HCT116 (cell line): Measurements from ENCODE around the gene CEBPB. TPM values are rescaled to one million over a fixed set of nuclear protein-coding genes. Genes with fewer than 3 reads are reported as not detected.
A peak's percentile ranks its signal among the peaks of the same experiment; 100 is the strongest.

Source experiments
- ATAC-seq: fragments of 200-7000 bp; cut with Tn5 transposase; 2 replicates; pipeline ENCODE4 v1.9.1; 2020; ENCODE audit warnings: mild to moderate bottlenecking, moderate library complexity
- BruUV-seq: library from RNA; stranded (reverse); fragments of 400-500 nt; replicated peaks from 2 replicates; lab custom pipeline; 2021; lab: Mats Ljungman, UMichigan
- CTCF ChIA-PET: fragments of 300-600 bp; sonication (Branson Sonifier 250); formaldehyde crosslinking; loops from one replicate; lab custom pipeline; 2021; ENCODE audit warnings: antibody characterized with exemption; lab: Charles Lee
- POLR2A ChIA-PET: fragments of 300-600, 350-600 bp; sonication (Branson Sonifier 250); formaldehyde crosslinking; loops from one replicate; lab custom pipeline; 2021; ENCODE audit warnings: antibody characterized with exemption; lab: Charles Lee
- RAD21 ChIA-PET, 2 experiments: fragments of 300-600 bp; sonication (Branson Sonifier 250); formaldehyde crosslinking; loops; one replicate each; lab custom pipeline; 2023; ENCODE audit warnings: low total read pairs in 2 of 2; ENCODE audit not compliant: uncharacterized antibody in 2 of 2, unreplicated experiment in 2 of 2, low non-redundant PET in 1 of 2; lab: Charles Lee
- DNase-seq: peaks from one replicate; pipeline ENCODE4 v3.0.0-alpha.2; 2010; ENCODE audit warnings: low read depth, low spot score
- H2AFZ ChIP-seq: fragments of 200-600 bp; shearing (Covaris generic), sonication (generic); 2 replicates; pipeline ENCODE4 v1.6.1; 2017; ENCODE audit warnings: low read depth, mixed run types, mixed read lengths, antibody characterized with exemption, low read length; ENCODE audit not compliant: poor library complexity, severe bottlenecking
- H3K27ac ChIP-seq: 2 replicates; pipeline ENCODE4 v1.5.1; 2012; ENCODE audit warnings: low read depth, low read length
- H3K27me3 ChIP-seq: fragments of 200-600 bp; sonication (generic); 2 replicates; pipeline ENCODE4 v1.6.1; 2016; ENCODE audit warnings: mixed run types, low read length, mixed read lengths; ENCODE audit not compliant: insufficient read depth
- H3K36me3 ChIP-seq, 2 experiments: fragments of 200-500 bp in 1 of 2; fragments of 200-600 bp in 1 of 2; sonication (Bioruptor generic) in 1 of 2; sonication (generic) in 1 of 2; 2 replicates each; pipeline versions ENCODE4 v1.5.1 to v1.6.1; 2014 to 2016; ENCODE audit warnings: low read length in 2 of 2, inconsistent platforms in 1 of 2, mixed read lengths in 1 of 2, mixed run types in 1 of 2; ENCODE audit not compliant: insufficient read depth in 2 of 2, control insufficient read depth in 1 of 2
- H3K4me1 ChIP-seq, 2 experiments: fragments of 200-600 bp in 1 of 2; sonication (generic) in 1 of 2; 2 replicates each; pipeline versions ENCODE4 v1.5.1 to v1.6.1; 2012 to 2017; ENCODE audit warnings: low read length in 2 of 2, inconsistent platforms in 1 of 2, mild to moderate bottlenecking in 1 of 2, mixed read lengths in 1 of 2, mixed run types in 1 of 2, moderate library complexity in 1 of 2; ENCODE audit not compliant: insufficient read depth in 2 of 2, control insufficient read depth in 1 of 2
- H3K4me2 ChIP-seq: fragments of 200-600 bp; sonication (generic); 2 replicates; pipeline ENCODE4 v1.6.1; 2017; ENCODE audit warnings: mixed run types, low read length, mixed read lengths
- H3K4me3 ChIP-seq, 2 experiments: fragments of 200-600 bp in 1 of 2; sonication (generic) in 1 of 2; replicated peaks in 1 of 2; 2 replicates each; pipeline ENCODE4 v1.5.1; 2011 to 2016; ENCODE audit warnings: low read length in 2 of 2, control low read depth in 1 of 2, low read depth in 1 of 2, mild to moderate bottlenecking in 1 of 2, mixed read lengths in 1 of 2, mixed run types in 1 of 2
- H3K79me2 ChIP-seq: fragments of 200-600 bp; sonication (generic); 2 replicates; pipeline ENCODE4 v1.6.1; 2017; ENCODE audit warnings: mild to moderate bottlenecking, mixed run types, low read length, moderate library complexity, mixed read lengths; ENCODE audit not compliant: insufficient read depth
- H3K9ac ChIP-seq: fragments of 200-600 bp; sonication (generic); 2 replicates; pipeline ENCODE4 v1.6.1; 2016; ENCODE audit warnings: low read length, mixed read lengths
- H3K9me2 ChIP-seq: fragments of 200-600 bp; sonication (generic), shearing (Covaris generic); 2 replicates; pipeline ENCODE4 v1.6.1; 2017; ENCODE audit warnings: mixed run types, mild to moderate bottlenecking, moderate library complexity; ENCODE audit not compliant: insufficient read depth
- H3K9me3 ChIP-seq, 2 experiments: fragments of 200-500 bp in 1 of 2; fragments of 200-600 bp in 1 of 2; sonication (Bioruptor generic) in 1 of 2; sonication (generic) in 1 of 2; 2 replicates each; pipeline ENCODE4 v1.6.1; 2014 to 2017; ENCODE audit warnings: low read length in 2 of 2, mixed read lengths in 2 of 2, inconsistent platforms in 1 of 2, low read depth in 1 of 2, mild to moderate bottlenecking in 1 of 2, mixed run types in 1 of 2, moderate library complexity in 1 of 2; ENCODE audit not compliant: control insufficient read depth in 1 of 2, insufficient read depth in 1 of 2
- H4K20me1 ChIP-seq: fragments of 200-600 bp; sonication (generic), shearing (Covaris generic); 2 replicates; pipeline ENCODE4 v1.6.1; 2017; ENCODE audit warnings: mixed run types, mild to moderate bottlenecking, moderate library complexity; ENCODE audit not compliant: insufficient read depth
- EZH2 ChIP-seq: fragments of 200-600 bp; sonication (generic); IDR thresholded peaks from 2 replicates; pipeline ENCODE4 v1.6.1; 2017; ENCODE audit warnings: antibody characterized with exemption, mixed run types
- FOSL1 ChIP-seq: IDR thresholded peaks from 2 replicates; pipeline ENCODE4 v1.6.1; 2012; ENCODE audit warnings: low read depth
- JUND ChIP-seq: IDR thresholded peaks from 2 replicates; pipeline ENCODE4 v1.6.1; 2012
- POLR2A ChIP-seq: IDR thresholded peaks from 2 replicates; pipeline ENCODE4 v1.7.0; 2011; ENCODE audit warnings: borderline replicate concordance; ENCODE audit not compliant: insufficient read depth, insufficient read length; ENCODE audit errors: extremely low read depth
- RAD21 ChIP-seq: IDR thresholded peaks from 2 replicates; pipeline ENCODE4 v1.6.1; 2012; ENCODE audit warnings: low read depth, mild to moderate bottlenecking
- SIN3A ChIP-seq: IDR thresholded peaks from 2 replicates; pipeline ENCODE4 v1.6.1; 2012; ENCODE audit warnings: low read depth
- SP1 ChIP-seq: IDR thresholded peaks from 2 replicates; pipeline ENCODE4 v1.6.1; 2012; ENCODE audit warnings: low read depth
- TCF7L2 ChIP-seq: IDR thresholded peaks from 2 replicates; pipeline ENCODE4 v1.7.0; 2011; ENCODE audit warnings: borderline replicate concordance, inconsistent platforms; ENCODE audit not compliant: insufficient read depth, insufficient read length; ENCODE audit errors: extremely low read depth
- ZFX ChIP-seq: fragments of 450-650 bp; IDR thresholded peaks from 2 replicates; pipeline ENCODE4 v1.6.1; 2017
- ZNF274 ChIP-seq: fragments of 200-500 bp; sonication (Bioruptor generic); IDR thresholded peaks from 2 replicates; pipeline ENCODE4 v1.6.1; 2014; ENCODE audit warnings: mild to moderate bottlenecking, low read depth, low read length, inconsistent platforms
- intact Hi-C: fragments of 100-400 bp; cut with micrococcal nuclease; formaldehyde crosslinking; loops from 2 replicates; pipeline ENCODE4 v1.10.0; 2022
- total RNA-seq: library from RNA; stranded (reverse); gene quantifications from one replicate; pipeline ENCODE4 v1.2.1, GENCODE V29; 2021; ENCODE audit not compliant: unreplicated experiment
- TF ChIP-seq, protein P1 (sequence below): IDR thresholded peaks from 2 replicates; pipeline ENCODE4 v1.6.1; 2012
- TF ChIP-seq, protein P2 (sequence below): IDR thresholded peaks from 2 replicates; pipeline ENCODE4 v1.6.1; 2012
- TF ChIP-seq, protein P3 (sequence below): IDR thresholded peaks from 2 replicates; pipeline ENCODE4 v1.6.1; 2012; ENCODE audit warnings: low read depth
- TF ChIP-seq, protein P4 (sequence below): IDR thresholded peaks from 2 replicates; pipeline ENCODE4 v1.6.1; 2011; ENCODE audit warnings: mild to moderate bottlenecking, low read length, moderate library complexity; ENCODE audit not compliant: insufficient replicate concordance; ENCODE audit errors: extremely low read depth

Gene CEBPB
- total RNA-seq, 1 experiment from 2014 or later, result 113 TPM

DNA sequence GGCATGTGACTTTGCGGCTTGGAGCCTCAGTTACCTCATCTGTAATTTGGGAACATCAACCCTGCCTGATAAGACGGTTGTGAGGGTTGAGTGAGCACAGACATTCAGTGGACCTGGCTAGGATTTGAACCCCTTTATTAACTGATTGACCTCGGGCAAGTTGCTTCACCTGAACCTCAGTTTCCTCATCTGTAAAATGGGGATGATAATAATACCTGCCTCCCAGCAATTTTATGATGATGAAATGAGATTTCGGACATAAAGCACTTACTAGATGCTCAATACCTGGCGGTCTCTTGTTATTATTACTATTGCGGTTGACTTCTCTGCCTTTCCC, 51.5 kb downstream of the CEBPB start:
- BruUV-seq, result no TSS peak
- no peaks in the 10 kb centered on the region for H4K20me1 ChIP-seq
- H2AFZ ChIP-seq, result no peak overlapping the region
- H3K9me3 ChIP-seq, result no peaks in the 10 kb centered on the region
- ATAC-seq (no peak), DNase-seq (no peak)
- ChIA-PET CTCF (no interaction called here), POLR2A (interaction anchor here (0.5 to 0.8 kb wide), 2 partner anchors 45 to 51 kb away, joined by 3 to 5 read pairs; no protein-coding TSS in a partner anchor), RAD21 (interaction anchor here in 1 of 2 experiments (0.7 kb wide), 1 partner anchor 20 kb away, joined by 3 read pairs; no protein-coding TSS in a partner anchor)
- H3K36me3 ChIP-seq, result no peaks in the 10 kb centered on the region
- H3K27ac ChIP-seq, result peak overlapping the region; percentile 56; the same call in 1 of the 2 replicates
- TF ChIP-seq SP1 (no peak), POLR2A (no peak), RAD21 (no peak), ZFX (no peak), ZNF274 (no peak), JUND (no peak), FOSL1 (no peak), EZH2 (no peak), SIN3A (no peak), TCF7L2 (no peak)
- TF ChIP-seq, protein P1, sequence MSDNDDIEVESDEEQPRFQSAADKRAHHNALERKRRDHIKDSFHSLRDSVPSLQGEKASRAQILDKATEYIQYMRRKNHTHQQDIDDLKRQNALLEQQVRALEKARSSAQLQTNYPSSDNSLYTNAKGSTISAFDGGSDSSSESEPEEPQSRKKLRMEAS, result no peak
- TF ChIP-seq, protein P2, sequence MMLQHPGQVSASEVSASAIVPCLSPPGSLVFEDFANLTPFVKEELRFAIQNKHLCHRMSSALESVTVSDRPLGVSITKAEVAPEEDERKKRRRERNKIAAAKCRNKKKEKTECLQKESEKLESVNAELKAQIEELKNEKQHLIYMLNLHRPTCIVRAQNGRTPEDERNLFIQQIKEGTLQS, result no peak
- TF ChIP-seq, protein P3, sequence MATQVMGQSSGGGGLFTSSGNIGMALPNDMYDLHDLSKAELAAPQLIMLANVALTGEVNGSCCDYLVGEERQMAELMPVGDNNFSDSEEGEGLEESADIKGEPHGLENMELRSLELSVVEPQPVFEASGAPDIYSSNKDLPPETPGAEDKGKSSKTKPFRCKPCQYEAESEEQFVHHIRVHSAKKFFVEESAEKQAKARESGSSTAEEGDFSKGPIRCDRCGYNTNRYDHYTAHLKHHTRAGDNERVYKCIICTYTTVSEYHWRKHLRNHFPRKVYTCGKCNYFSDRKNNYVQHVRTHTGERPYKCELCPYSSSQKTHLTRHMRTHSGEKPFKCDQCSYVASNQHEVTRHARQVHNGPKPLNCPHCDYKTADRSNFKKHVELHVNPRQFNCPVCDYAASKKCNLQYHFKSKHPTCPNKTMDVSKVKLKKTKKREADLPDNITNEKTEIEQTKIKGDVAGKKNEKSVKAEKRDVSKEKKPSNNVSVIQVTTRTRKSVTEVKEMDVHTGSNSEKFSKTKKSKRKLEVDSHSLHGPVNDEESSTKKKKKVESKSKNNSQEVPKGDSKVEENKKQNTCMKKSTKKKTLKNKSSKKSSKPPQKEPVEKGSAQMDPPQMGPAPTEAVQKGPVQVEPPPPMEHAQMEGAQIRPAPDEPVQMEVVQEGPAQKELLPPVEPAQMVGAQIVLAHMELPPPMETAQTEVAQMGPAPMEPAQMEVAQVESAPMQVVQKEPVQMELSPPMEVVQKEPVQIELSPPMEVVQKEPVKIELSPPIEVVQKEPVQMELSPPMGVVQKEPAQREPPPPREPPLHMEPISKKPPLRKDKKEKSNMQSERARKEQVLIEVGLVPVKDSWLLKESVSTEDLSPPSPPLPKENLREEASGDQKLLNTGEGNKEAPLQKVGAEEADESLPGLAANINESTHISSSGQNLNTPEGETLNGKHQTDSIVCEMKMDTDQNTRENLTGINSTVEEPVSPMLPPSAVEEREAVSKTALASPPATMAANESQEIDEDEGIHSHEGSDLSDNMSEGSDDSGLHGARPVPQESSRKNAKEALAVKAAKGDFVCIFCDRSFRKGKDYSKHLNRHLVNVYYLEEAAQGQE, result no peak
- TF ChIP-seq, protein P4, sequence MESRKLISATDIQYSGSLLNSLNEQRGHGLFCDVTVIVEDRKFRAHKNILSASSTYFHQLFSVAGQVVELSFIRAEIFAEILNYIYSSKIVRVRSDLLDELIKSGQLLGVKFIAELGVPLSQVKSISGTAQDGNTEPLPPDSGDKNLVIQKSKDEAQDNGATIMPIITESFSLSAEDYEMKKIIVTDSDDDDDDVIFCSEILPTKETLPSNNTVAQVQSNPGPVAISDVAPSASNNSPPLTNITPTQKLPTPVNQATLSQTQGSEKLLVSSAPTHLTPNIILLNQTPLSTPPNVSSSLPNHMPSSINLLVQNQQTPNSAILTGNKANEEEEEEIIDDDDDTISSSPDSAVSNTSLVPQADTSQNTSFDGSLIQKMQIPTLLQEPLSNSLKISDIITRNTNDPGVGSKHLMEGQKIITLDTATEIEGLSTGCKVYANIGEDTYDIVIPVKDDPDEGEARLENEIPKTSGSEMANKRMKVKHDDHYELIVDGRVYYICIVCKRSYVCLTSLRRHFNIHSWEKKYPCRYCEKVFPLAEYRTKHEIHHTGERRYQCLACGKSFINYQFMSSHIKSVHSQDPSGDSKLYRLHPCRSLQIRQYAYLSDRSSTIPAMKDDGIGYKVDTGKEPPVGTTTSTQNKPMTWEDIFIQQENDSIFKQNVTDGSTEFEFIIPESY, result no peak
- H3K9me2 ChIP-seq, result no peaks in the 10 kb centered on the region
- intact Hi-C loops, result no loop called here
- H3K4me3 ChIP-seq, result no peak overlapping the region
- H3K4me2 ChIP-seq, result peak overlapping the region; percentile 81; the same call in 1 of the 2 replicates
- no peaks in the 10 kb centered on the region for H3K27me3 ChIP-seq
- peak overlapping the region; percentile 66; the same call in 1 of the 2 replicates for H3K9ac ChIP-seq
- H3K79me2 ChIP-seq, result no peaks in the 10 kb centered on the region
- peaks cover 65 to 86% of the 10 kb centered on the region in 2 experiments for H3K4me1 ChIP-seq
